CD14-positive monocyte (primary cell): ENCODE measurements around the gene LARP1. TPM values are rescaled to one million over a fixed set of nuclear protein-coding genes. Genes with fewer than 3 reads are reported as not detected.
"Not testable (repeated sequence)": the region's sequence is repeated elsewhere in the genome, so short reads cannot be mapped to it uniquely, and the experiment has no call there.

Experiments
- DNase-seq, 3 donors: peaks; one replicate each; pipeline ENCODE4 v3.0.0-alpha.2; 2011 to 2022
- H2AFZ ChIP-seq: 2 replicates; pipeline ENCODE4 v1.6.0; 2012; ENCODE audit warnings: mild to moderate bottlenecking, low read depth, low read length, inconsistent platforms; ENCODE audit not compliant: insufficient read depth, poor library complexity, severe bottlenecking
- H3K27ac ChIP-seq, 2 donors: 1 replicate in 1 of 2; 2 replicates in 1 of 2; pipeline ENCODE4 v1.5.1; 2012 to 2013; ENCODE audit warnings: low read length in 2 of 2, control low read depth in 1 of 2, inconsistent platforms in 1 of 2, low read depth in 1 of 2, mild to moderate bottlenecking in 1 of 2
- H3K27me3 ChIP-seq, 2 donors: one replicate each; pipeline versions ENCODE4 v1.6.0 to v1.6.1; 2011 to 2013; ENCODE audit warnings: low read length in 2 of 2; ENCODE audit not compliant: control insufficient read depth in 2 of 2, insufficient read depth in 2 of 2
- H3K36me3 ChIP-seq, 2 donors: replicated peaks in 1 of 2; 1 replicate in 1 of 2; 2 replicates in 1 of 2; pipeline versions ENCODE4 v1.5.1 to v1.6.1; 2012 to 2013; ENCODE audit warnings: low read length in 2 of 2, control low read depth in 1 of 2, inconsistent platforms in 1 of 2, mild to moderate bottlenecking in 1 of 2; ENCODE audit not compliant: insufficient read depth in 2 of 2, control insufficient read depth in 1 of 2
- H3K4me1 ChIP-seq, 2 donors: 1 replicate in 1 of 2; 2 replicates in 1 of 2; pipeline versions ENCODE4 v1.5.1 to v1.6.1; 2012 to 2013; ENCODE audit warnings: low read length in 2 of 2, control low read depth in 1 of 2, inconsistent platforms in 1 of 2, mild to moderate bottlenecking in 1 of 2, moderate library complexity in 1 of 2; ENCODE audit not compliant: insufficient read depth in 2 of 2, control insufficient read depth in 1 of 2
- H3K4me2 ChIP-seq: replicated peaks from 2 replicates; pipeline ENCODE3; 2012; ENCODE audit warnings: low read length, moderate library complexity, mild to moderate bottlenecking; ENCODE audit not compliant: poor library complexity, severe bottlenecking; ENCODE audit errors: extremely low read depth
- H3K4me3 ChIP-seq, 3 experiments: fragments of 200-600 bp in 1 of 3; sonication (generic) in 1 of 3; replicated peaks in 1 of 3; 1 replicate in 2 of 3; 2 replicates in 1 of 3; pipeline ENCODE4 v1.5.1; 2011 to 2013; ENCODE audit warnings: low read length in 3 of 3, mild to moderate bottlenecking in 3 of 3, control low read depth in 2 of 3, low read depth in 2 of 3, inconsistent platforms in 1 of 3, moderate library complexity in 1 of 3
- H3K79me2 ChIP-seq: 2 replicates; pipeline ENCODE4 v1.6.0; 2012; ENCODE audit warnings: mild to moderate bottlenecking, control low read depth, inconsistent platforms, low read length, moderate library complexity; ENCODE audit not compliant: insufficient read depth
- H3K9ac ChIP-seq: 2 replicates; pipeline ENCODE4 v1.6.0; 2017; ENCODE audit warnings: low read length, mild to moderate bottlenecking; ENCODE audit not compliant: insufficient read depth, poor library complexity, severe bottlenecking
- H3K9me3 ChIP-seq, 2 donors: replicated peaks in 1 of 2; 1 replicate in 1 of 2; 2 replicates in 1 of 2; pipeline versions ENCODE4 v1.5.1 to v1.6.1; 2012 to 2013; ENCODE audit warnings: low read length in 2 of 2, control low read depth in 1 of 2; ENCODE audit not compliant: control insufficient read depth in 1 of 2, insufficient read depth in 1 of 2
- H4K20me1 ChIP-seq: 2 replicates; pipeline ENCODE4 v1.6.0; 2012; ENCODE audit warnings: mild to moderate bottlenecking, low read length, control low read depth, moderate library complexity; ENCODE audit not compliant: insufficient read depth
- H3K27ac Mint-ChIP-seq, 7 donors: one replicate each; pipeline ENCODE4 v1.8.0; 2020; ENCODE audit warnings: mild to moderate bottlenecking in 7 of 7, mixed read lengths in 7 of 7, moderate library complexity in 6 of 7, inconsistent platforms in 2 of 7
- H3K27me3 Mint-ChIP-seq, 3 donors: one replicate each; pipeline ENCODE4 v1.8.0; 2021 to 2022; ENCODE audit warnings: low read depth in 3 of 3, mild to moderate bottlenecking in 3 of 3, mixed read lengths in 3 of 3, moderate library complexity in 3 of 3, inconsistent platforms in 1 of 3
- H3K36me3 Mint-ChIP-seq, 2 donors: one replicate each; pipeline ENCODE4 v1.8.0; 2020; ENCODE audit warnings: mixed read lengths in 2 of 2, inconsistent platforms in 1 of 2, mild to moderate bottlenecking in 1 of 2
- H3K4me1 Mint-ChIP-seq: one replicate; pipeline ENCODE4 v1.8.0; 2020; ENCODE audit warnings: mild to moderate bottlenecking, mixed read lengths
- H3K4me3 Mint-ChIP-seq, 2 donors: one replicate each; pipeline ENCODE4 v1.8.0; 2020; ENCODE audit warnings: mild to moderate bottlenecking in 2 of 2, mixed read lengths in 2 of 2, moderate library complexity in 1 of 2
- H3K9me3 Mint-ChIP-seq, 7 donors: one replicate each; pipeline ENCODE4 v1.8.0; 2020 to 2022; ENCODE audit warnings: mixed read lengths in 7 of 7, mild to moderate bottlenecking in 6 of 7, moderate library complexity in 6 of 7, inconsistent platforms in 2 of 7
- CTCF ChIP-seq: fragments of 200-600 bp; IDR thresholded peaks from one replicate; pipeline ENCODE4 v1.8.0; 2022; ENCODE audit warnings: antibody characterized with exemption, mild to moderate bottlenecking
- WGBS: methylation state at CpG from one replicate; pipeline ENCODE4 v1.1.5; 2013; ENCODE audit warnings: missing lambda C conversion rate; ENCODE audit not compliant: insufficient coverage; 5-methylcytosine and 5-hydroxymethylcytosine counted together
- intact Hi-C, 2 donors: fragments of 100-400 bp; cut with micrococcal nuclease; formaldehyde crosslinking; loops; one replicate each; pipeline versions ENCODE4 v1.15.0 to v1.15.1; 2023
- polyA plus RNA-seq, 3 donors: library from polyadenylated mRNA; depleted of rRNA in 1 of 3; unstranded in 2 of 3; stranded (reverse) in 1 of 3; fragments of 300-500 nt in 2 of 3; fragments of >200 nt in 1 of 3; fragmentation: Illumina TruSeq in 2 of 3; gene quantifications; 1 replicate in 2 of 3; 2 replicates in 1 of 3; pipeline ENCODE4 v1.2.3, GENCODE V29; 2012 to 2021

LARP1 gene
- polyA plus RNA-seq, 3 donors: 4.7 to 55.0 (median 5.8) TPM

DNA sequence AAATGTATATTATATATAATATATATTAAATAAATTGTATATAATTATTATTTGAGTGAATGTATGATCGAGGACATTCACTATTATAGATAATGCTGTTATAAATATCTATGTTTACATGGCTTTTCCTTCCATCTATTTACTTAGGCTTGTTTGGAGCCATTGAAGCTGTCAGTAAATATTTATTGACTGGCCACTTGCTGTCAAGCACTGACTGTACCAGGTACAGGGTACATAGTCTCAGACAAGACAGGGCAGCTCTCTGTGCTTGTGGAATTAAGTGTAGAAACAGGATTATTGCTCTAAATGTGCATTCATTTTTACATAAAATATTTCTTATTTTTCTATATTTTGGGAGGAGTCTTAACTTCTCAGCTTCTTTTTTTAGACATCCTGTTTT lies 78.9 kb downstream of the LARP1 start:
- Histone ChIP-seq H4K20me1 (no peaks in the 10 kb centered on the region), H3K27ac (no peak overlapping the region), H3K79me2 (no peaks in the 10 kb centered on the region), H2AFZ (no peak overlapping the region), H3K9ac (no peak overlapping the region), H3K4me3 (no peak overlapping the region), H3K9me3 (no peaks in the 10 kb centered on the region), H3K4me2 (no peak overlapping the region), H3K27me3 (no peaks in the 10 kb centered on the region), H3K4me1 (no peaks in the 10 kb centered on the region), H3K36me3 (peaks cover 2 to 7% of the 10 kb centered on the region in 2 donors)
- H3K36me3 Mint-ChIP-seq: peaks cover 11 to 18% of the 10 kb centered on the region in 2 donors
- no peak for DNase-seq
- TF ChIP-seq CTCF: no peak
- H3K27ac Mint-ChIP-seq: no peak overlapping the region
- no CpG with 5 or more reads among the region's 1 CpG for WGBS
- peaks cover 0 to 4% (median 0%) of the 10 kb centered on the region in 3 donors for H3K27me3 Mint-ChIP-seq
- H3K4me1 Mint-ChIP-seq: peaks cover 9% of the 10 kb centered on the region
- intact Hi-C loops: no loop called here
- H3K9me3 Mint-ChIP-seq: no peaks in the 10 kb centered on the region
- no peak overlapping the region for H3K4me3 Mint-ChIP-seq

- DNase-seq, H3K79me2 ChIP-seq, intact Hi-C loops, H3K4me3 ChIP-seq, H3K4me1 ChIP-seq, H3K27me3 Mint-ChIP-seq, H3K27me3 ChIP-seq, H3K4me1 Mint-ChIP-seq, H3K27ac ChIP-seq, H3K4me2 ChIP-seq, H3K9me3 Mint-ChIP-seq, H3K27ac Mint-ChIP-seq, H3K36me3 ChIP-seq, H3K4me3 Mint-ChIP-seq, H3K9me3 ChIP-seq, H3K9ac ChIP-seq, H4K20me1 ChIP-seq, H2AFZ ChIP-seq: not testable (repeated sequence)
- peaks cover 6 to 18% of the 10 kb centered on the region in 2 donors for H3K36me3 Mint-ChIP-seq
- WGBS: no CpG with 5 or more reads among the region's 9 CpGs
Measured at GRCh38 chr5:154835701-154836052, 80.5 kb downstream of the LARP1 start.
